ELR (cell line): ENCODE results near the gene NLGN4Y.

Experiments used
- DNase-seq: peaks from one replicate; pipeline ENCODE4 v3.0.0-alpha.2; 2015; ENCODE audit warnings: low read depth

NLGN4Y gene

GRCh38 chrY:14524272-14525231, at the start of gene NLGN4Y:
TSS of gene NLGN4Y (plus strand) at chrY:14524529. CDS start at chrY:14622120, 97,591 bp downstream.
- peak; percentile 11 for DNase-seq

- no peak for DNase-seq
Observed at GRCh38 chrY:14485935-14486334, 38.4 kb upstream of the NLGN4Y start.

- DNase-seq: no peak
Observed at GRCh38 chrY:14490226-14490625, 34.1 kb upstream of the NLGN4Y start.

- DNase-seq: no peak
Observed at GRCh38 chrY:14498071-14498470, 26.3 kb upstream of the NLGN4Y start.

DNA sequence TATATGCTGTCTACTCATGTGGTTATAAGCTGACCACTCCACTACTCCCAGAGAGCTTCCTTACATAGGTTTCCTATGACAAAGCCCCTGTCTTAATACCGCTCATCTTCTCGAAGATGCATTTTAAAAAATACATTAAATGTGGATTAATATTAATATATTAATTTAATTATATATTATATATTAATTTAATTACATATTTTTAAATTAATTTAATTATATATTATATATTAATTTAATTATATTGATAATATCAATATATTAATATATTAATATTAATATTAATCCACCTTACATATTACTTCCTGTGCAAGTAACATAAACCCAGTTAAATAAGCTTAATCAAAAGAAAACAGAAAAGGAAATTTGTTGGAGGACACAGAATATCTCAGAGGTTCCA, 19.7 kb upstream of the NLGN4Y start:
- no peak for DNase-seq

DNA sequence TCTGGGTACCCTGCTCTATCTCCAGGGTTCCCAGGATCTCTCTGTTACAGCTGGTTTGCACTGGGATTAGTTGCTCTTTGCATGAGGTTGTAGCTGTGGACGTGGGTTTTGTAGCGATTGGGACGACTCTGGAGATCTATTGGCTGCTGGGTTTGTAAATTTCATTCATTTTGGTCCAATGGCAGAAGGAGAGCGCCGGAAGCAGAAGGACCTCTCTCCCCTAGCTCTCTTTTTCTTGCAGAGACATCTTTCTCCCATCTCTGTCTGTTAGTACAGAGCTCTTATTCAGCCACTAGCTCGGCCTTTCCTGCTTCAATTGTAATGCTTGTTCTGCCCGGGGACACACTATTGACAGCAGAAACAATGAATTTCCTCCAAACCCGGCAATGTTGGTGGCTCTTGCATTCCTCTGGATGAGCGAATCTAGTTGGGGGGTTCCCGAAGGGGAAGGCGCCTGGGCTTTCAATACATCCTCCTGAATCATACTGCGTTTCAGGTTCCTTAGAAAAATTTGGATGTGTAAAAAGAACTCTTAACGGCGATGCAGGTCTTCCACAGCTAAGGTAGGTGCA, 1.9 kb upstream of the NLGN4Y start:
- DNase-seq: peak; percentile 4

- DNase-seq: no peak
Observed at GRCh38 chrY:14523491-14524271, 648 bp upstream of the NLGN4Y start.

DNA sequence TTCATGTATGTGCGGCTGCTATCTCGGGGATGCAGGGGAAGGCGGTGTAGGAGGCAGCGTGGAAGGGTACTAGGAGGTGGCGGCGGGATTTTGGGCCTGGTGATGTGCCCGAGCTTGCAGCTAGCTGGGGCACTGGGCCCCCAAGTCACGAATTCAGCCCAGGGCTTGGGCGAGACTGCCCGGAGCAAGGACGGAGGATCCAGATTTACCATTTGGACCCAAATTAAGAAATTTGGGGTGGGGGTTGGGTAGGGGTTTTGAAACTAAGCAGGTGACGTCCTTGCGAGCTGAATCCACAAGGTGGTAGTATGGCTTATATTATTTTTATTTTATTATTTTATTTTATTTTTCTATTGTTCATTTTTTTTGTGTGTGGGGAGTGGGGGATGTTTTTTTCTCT, 986 bp downstream of the NLGN4Y start:
- peak; percentile 3 for DNase-seq

GRCh38 chrY:14528361-14528760, 4.0 kb downstream of the NLGN4Y start:
- DNase-seq: no peak

- no peak for DNase-seq
Observed at GRCh38 chrY:14536703-14537102, 12.4 kb downstream of the NLGN4Y start.

DNA sequence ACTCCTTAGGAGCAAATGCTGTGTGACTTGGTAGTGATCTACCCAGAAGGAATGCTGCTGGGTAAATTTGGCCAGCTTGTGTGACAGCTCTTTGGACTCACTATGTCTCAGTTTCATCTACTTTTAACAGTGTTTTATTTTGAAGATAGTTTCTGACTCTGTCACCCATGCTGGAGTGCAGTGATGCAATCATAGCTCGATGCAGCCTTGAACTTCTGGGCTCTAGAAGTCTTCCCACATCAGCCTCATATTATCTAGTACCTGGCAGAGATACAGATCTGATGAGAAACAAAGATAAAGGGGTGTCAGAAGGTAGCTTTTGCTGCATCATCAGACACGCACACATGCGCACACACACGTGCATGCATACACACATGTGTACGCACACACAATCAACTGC, 19.2 kb downstream of the NLGN4Y start:
- no peak for DNase-seq

DNA sequence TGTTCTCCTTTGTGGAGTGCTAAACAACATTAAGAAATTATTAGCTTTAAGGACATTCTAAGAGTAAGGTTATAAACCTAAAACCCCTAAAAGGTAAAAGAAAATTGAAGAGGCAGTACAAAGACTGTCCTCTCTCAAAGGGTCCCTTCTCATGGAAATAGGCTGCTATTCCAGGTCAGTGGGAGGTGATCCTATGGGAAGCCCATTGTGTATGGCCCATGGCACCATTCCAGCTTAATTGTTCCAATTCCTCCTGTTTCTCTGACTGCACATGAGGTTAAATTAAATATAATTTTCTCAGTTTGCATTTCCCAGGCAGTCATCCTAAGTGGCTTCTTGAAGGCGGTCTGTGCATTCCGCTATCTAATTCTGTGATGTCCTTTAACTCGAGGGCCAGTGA, 57.0 kb downstream of the NLGN4Y start:
- DNase-seq: no peak

GRCh38 chrY:14586725-14587124, 62.4 kb downstream of the NLGN4Y start:
- no peak for DNase-seq

DNA sequence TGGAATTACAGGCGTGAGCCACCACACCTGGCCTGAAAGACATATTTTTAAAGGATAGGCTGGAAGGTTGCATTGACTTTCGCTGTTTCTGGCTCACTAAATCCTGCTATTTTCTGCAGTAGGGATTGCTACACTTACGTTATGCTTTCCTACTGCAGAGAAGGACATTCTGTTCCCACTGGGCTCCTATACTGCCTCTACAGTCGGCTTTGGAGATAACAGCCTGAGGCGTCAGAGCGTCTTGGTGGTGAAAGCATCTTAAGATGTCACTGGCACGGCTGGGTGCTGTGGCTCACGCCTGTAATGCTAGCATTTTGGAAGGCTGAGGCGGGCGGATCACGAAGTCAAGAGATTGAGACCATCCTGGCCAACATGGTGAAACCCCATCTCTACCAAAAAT, 77.0 kb downstream of the NLGN4Y start:
- DNase-seq: no peak

DNA sequence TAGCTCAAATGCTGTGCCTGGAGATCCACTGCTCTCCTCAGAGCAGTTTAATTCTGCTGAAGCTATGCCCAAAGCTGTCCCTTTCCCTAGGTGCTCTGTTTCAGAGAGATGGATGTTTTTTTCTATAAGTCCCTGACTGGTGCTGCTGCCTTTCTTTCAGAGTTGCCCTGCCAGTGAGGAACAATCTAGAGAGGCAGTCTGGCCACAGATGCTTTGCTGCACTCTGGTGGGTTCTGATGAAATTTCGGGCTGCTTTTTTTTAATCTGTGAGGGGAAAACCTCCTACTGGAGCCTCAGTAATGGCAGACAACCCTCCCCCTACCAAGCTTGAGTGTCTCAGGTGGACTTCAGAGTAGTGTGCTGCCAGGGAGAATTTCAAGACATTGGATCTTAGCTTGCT, 93.3 kb downstream of the NLGN4Y start:
- no peak for DNase-seq

GRCh38 chrY:14618513-14618912, 94.2 kb downstream of the NLGN4Y start:
- DNase-seq: peak; percentile 3

GRCh38 chrY:14628208-14628607, 103.9 kb downstream of the NLGN4Y start:
- no peak for DNase-seq

DNA sequence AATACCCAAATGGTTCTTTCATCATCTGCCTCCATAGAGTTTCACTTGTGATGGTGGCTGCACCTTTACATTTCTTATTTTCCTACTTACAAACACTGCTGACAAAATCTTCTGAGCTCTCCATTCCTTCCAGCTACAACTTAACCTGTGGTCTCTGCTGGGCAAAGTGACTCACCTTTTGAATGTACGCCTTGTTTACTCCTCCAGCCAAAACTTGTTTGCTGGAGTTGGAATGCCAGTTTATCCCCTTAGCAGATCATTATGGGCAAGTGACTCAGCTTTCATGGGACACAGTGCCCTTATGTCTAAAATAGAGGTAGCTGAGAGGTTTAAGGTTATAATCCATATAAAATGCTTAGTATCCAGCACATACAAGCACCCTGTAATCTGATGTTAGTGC, 107.3 kb downstream of the NLGN4Y start:
- DNase-seq: peak; percentile 12

DNA sequence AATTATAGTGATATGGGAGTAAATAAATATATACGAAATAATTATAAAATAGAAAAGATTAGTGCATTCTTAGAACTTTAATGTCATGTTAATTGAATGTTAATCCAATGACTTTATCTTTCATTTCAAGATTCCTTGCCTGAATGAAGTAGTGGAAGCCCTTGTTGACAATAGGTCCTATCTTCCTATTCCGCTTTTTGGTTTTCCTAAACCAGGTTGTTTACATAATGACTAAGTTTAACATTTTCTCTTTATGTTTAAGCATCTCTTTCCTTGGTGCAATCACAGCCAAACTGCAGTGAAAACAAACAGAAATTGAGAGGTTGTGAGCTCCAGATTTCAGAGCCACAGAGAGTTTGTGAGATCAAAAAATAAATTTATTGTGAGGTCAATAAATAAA, 109.4 kb downstream of the NLGN4Y start:
- DNase-seq: no peak

DNA sequence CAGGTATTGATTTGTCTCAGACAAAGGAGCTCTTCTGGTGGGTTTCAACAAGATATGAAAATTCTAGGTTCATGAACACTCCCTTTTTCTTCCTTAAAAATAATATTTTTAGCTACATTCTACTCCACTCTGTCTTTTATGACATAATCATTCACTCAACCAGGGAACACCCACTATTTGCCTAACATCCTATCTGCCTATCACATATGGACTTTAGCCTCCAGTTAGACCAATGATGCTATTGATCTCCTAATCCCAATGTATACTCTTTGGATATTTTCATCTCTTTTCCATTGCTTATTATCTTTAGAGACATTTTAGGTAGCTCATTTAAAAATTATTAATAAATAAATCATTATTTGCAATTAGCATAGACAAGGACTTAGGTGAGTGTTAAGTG, 110.6 kb downstream of the NLGN4Y start:
- no peak for DNase-seq

GRCh38 chrY:14637551-14637950, 113.2 kb downstream of the NLGN4Y start:
- DNase-seq: peak; percentile 18

DNA sequence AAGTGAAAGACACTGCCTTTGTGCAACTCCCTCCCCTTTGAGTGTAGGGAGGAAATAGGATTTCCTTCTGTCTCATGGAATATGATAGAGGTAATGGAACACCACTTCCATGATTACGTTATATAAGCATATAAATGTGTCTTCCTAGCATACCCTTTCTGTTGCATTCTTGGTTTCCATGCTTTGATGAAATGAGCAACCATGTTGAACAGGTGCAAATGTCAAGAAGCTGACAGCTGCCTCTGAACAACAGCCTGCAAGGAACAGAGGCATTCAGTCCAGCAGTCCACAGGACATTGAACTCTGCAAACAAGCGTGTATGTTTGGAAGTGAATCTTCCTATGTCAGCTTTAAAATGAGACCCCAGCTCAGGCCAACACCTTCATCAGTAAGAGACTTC, 117.5 kb downstream of the NLGN4Y start:
- no peak for DNase-seq
